D721Med (cell line): ENCODE results near the gene PPA1.
"Not testable (repeated sequence)": the region's sequence is repeated elsewhere in the genome, so short reads cannot be mapped to it uniquely, and the experiment has no call there.

Experiments
- DNase-seq: peaks from one replicate; pipeline ENCODE4 v3.0.0; 2011; ENCODE audit warnings: low spot score; ENCODE audit not compliant: insufficient read length
- FAIRE-seq: peaks from 2 replicates; lab custom pipeline; 2011; peaks lifted over from hg19 to GRCh38; lab: Jason Lieb, UNC
- CTCF ChIP-seq: IDR thresholded peaks from 2 replicates; pipeline ENCODE4 v1.5.1; 2012; ENCODE audit warnings: mild to moderate bottlenecking, control low read depth; ENCODE audit not compliant: insufficient read depth; ENCODE audit errors: missing control alignments

PPA1 gene

GRCh38 chr10:70254778-70255328 lies 21.6 kb upstream of the PPA1 start:
- no peak for TF ChIP-seq CTCF
- FAIRE-seq = no peak

GRCh38 chr10:70253878-70254765 lies 20.9 kb upstream of the PPA1 start:
- TF ChIP-seq CTCF = no peak
- DNase-seq (no peak), FAIRE-seq (no peak)

More at GRCh38 chr10:70254778-70255328, 21.6 kb upstream of the PPA1 start:
- no peak for DNase-seq

- TF ChIP-seq CTCF = no peak
- FAIRE-seq (no peak), DNase-seq (no peak)
Observed at GRCh38 chr10:70250961-70251680, 17.9 kb upstream of the PPA1 start.

- no peak for DNase-seq
- FAIRE-seq = no peak
- TF ChIP-seq CTCF = no peak
Observed at GRCh38 chr10:70247360-70247759, 14.1 kb upstream of the PPA1 start.

GRCh38 chr10:70241081-70241480 lies 7.9 kb upstream of the PPA1 start:
- DNase-seq (no peak), FAIRE-seq (no peak)
- no peak for TF ChIP-seq CTCF

GRCh38 chr10:70239986-70240385 lies 6.8 kb upstream of the PPA1 start:
- not testable (repeated sequence) for FAIRE-seq, DNase-seq

- not testable (repeated sequence) for FAIRE-seq, DNase-seq
Observed at GRCh38 chr10:70239077-70239976, 6.1 kb upstream of the PPA1 start.

- not testable (repeated sequence) for FAIRE-seq, DNase-seq
Observed at GRCh38 chr10:70237958-70238536, 4.8 kb upstream of the PPA1 start.
